Mesenchymal stem cell (in vitro differentiated cells and primary cell): Measurements from ENCODE around the gene DNAL1.

Source experiments
- DNase-seq: peaks from one replicate; pipeline ENCODE4 v3.0.0-alpha.2; 2013
- H2AFZ ChIP-seq: one replicate; pipeline ENCODE4 v1.6.1; 2013; ENCODE audit warnings: low read depth, mild to moderate bottlenecking, control low read depth, inconsistent platforms, low read length, moderate library complexity
- H2AK5ac ChIP-seq: 2 replicates; pipeline ENCODE4 v1.6.1; 2013; ENCODE audit warnings: low read length, moderate library complexity, mild to moderate bottlenecking, inconsistent platforms; ENCODE audit not compliant: severe bottlenecking
- H2BK120ac ChIP-seq: one replicate; pipeline ENCODE4 v1.6.1; 2013; ENCODE audit warnings: low read depth, mild to moderate bottlenecking, inconsistent platforms, low read length, moderate library complexity
- H2BK12ac ChIP-seq, 2 experiments: one replicate each; pipeline ENCODE4 v1.6.1; 2013; ENCODE audit warnings: inconsistent platforms in 2 of 2, low read length in 2 of 2, mild to moderate bottlenecking in 2 of 2, moderate library complexity in 2 of 2, control low read depth in 1 of 2
- H2BK15ac ChIP-seq: one replicate; pipeline ENCODE4 v1.6.1; 2013; ENCODE audit warnings: mild to moderate bottlenecking, low read depth, inconsistent platforms; ENCODE audit not compliant: poor library complexity, severe bottlenecking
- H2BK5ac ChIP-seq: 2 replicates; pipeline ENCODE4 v1.6.1; 2013; ENCODE audit warnings: low read depth, mild to moderate bottlenecking, low read length, control low read depth, inconsistent platforms; ENCODE audit not compliant: poor library complexity, severe bottlenecking
- H3K14ac ChIP-seq, 2 experiments: one replicate each; pipeline ENCODE4 v1.6.1; 2013; ENCODE audit warnings: inconsistent platforms in 2 of 2, low read length in 2 of 2, control low read depth in 1 of 2, mild to moderate bottlenecking in 1 of 2, moderate library complexity in 1 of 2
- H3K18ac ChIP-seq, 2 experiments: one replicate each; pipeline ENCODE4 v1.6.1; 2013; ENCODE audit warnings: inconsistent platforms in 2 of 2, low read length in 2 of 2, control low read depth in 1 of 2, low read depth in 1 of 2, mild to moderate bottlenecking in 1 of 2
- H3K23ac ChIP-seq, 2 experiments: one replicate each; pipeline ENCODE4 v1.6.1; 2013; ENCODE audit warnings: inconsistent platforms in 2 of 2, low read length in 2 of 2, mild to moderate bottlenecking in 2 of 2, moderate library complexity in 2 of 2, control low read depth in 1 of 2
- H3K27ac ChIP-seq: 2 replicates; pipeline ENCODE4 v1.5.1; 2013; ENCODE audit warnings: mild to moderate bottlenecking, moderate library complexity, low read length, control low read depth, inconsistent platforms; ENCODE audit not compliant: poor library complexity, severe bottlenecking
- H3K27me3 ChIP-seq, 2 experiments: 2 replicates each; pipeline versions ENCODE4 v1.6.1 to v1.7.0; 2013; ENCODE audit warnings: low read length in 2 of 2, mild to moderate bottlenecking in 2 of 2, moderate library complexity in 2 of 2, control low read depth in 1 of 2, inconsistent platforms in 1 of 2; ENCODE audit not compliant: control insufficient read depth in 1 of 2, insufficient read depth in 1 of 2
- H3K36me3 ChIP-seq, 2 experiments: 2 replicates each; pipeline versions ENCODE4 v1.6.1 to v1.7.0; 2013; ENCODE audit warnings: low read length in 2 of 2, control low read depth in 1 of 2, inconsistent platforms in 1 of 2, low read depth in 1 of 2, mild to moderate bottlenecking in 1 of 2; ENCODE audit not compliant: insufficient read depth in 2 of 2, control insufficient read depth in 1 of 2
- H3K4ac ChIP-seq, 2 experiments: one replicate each; pipeline ENCODE4 v1.6.1; 2013; ENCODE audit warnings: inconsistent platforms in 2 of 2, low read length in 2 of 2, mild to moderate bottlenecking in 2 of 2, moderate library complexity in 2 of 2, control low read depth in 1 of 2, low read depth in 1 of 2
- H3K4me1 ChIP-seq: 2 replicates; pipeline ENCODE4 v1.6.1; 2013; ENCODE audit warnings: low read depth, low read length, control low read depth; ENCODE audit not compliant: control insufficient read depth, insufficient read depth
- H3K4me2 ChIP-seq: 2 replicates; pipeline ENCODE4 v1.6.1; 2013; ENCODE audit warnings: low read length, mild to moderate bottlenecking, inconsistent platforms; ENCODE audit not compliant: poor library complexity, severe bottlenecking
- H3K4me3 ChIP-seq, 2 experiments: 2 replicates each; pipeline versions ENCODE4 v1.5.1 to v1.7.0; 2013; ENCODE audit warnings: low read length in 2 of 2, mild to moderate bottlenecking in 2 of 2, control low read depth in 1 of 2, low read depth in 1 of 2; ENCODE audit not compliant: insufficient read depth in 1 of 2
- H3K79me1 ChIP-seq: replicated peaks from 2 replicates; pipeline ENCODE4 v1.6.1; 2013; ENCODE audit warnings: mild to moderate bottlenecking, control low read depth, low read length, inconsistent platforms; ENCODE audit not compliant: poor library complexity, severe bottlenecking
- H3K9ac ChIP-seq: 2 replicates; pipeline ENCODE4 v1.7.0; 2013; ENCODE audit warnings: mild to moderate bottlenecking, low read length, moderate library complexity
- H3K9me3 ChIP-seq: 2 replicates; pipeline ENCODE4 v1.7.0; 2013; ENCODE audit warnings: mild to moderate bottlenecking, low read length; ENCODE audit not compliant: control insufficient read depth
- H4K8ac ChIP-seq: one replicate; pipeline ENCODE4 v1.6.1; 2013; ENCODE audit warnings: inconsistent platforms, mild to moderate bottlenecking, low read length, moderate library complexity
- H4K91ac ChIP-seq: one replicate; pipeline ENCODE4 v1.6.1; 2013; ENCODE audit warnings: mild to moderate bottlenecking, low read length, inconsistent platforms
- WGBS: methylation state at CpG from one replicate; pipeline ENCODE4 v1.1.7; 2013; ENCODE audit warnings: mixed read lengths; 5-methylcytosine and 5-hydroxymethylcytosine counted together

The DNAL1 gene

GRCh38 chr14:73719791-73720190 is 75.0 kb downstream of the DNAL1 start:
- no peak overlapping the region for H3K4me3 ChIP-seq
- no peak overlapping the region for H2BK12ac ChIP-seq
- H3K27me3 ChIP-seq = no peaks in the 10 kb centered on the region

DNA sequence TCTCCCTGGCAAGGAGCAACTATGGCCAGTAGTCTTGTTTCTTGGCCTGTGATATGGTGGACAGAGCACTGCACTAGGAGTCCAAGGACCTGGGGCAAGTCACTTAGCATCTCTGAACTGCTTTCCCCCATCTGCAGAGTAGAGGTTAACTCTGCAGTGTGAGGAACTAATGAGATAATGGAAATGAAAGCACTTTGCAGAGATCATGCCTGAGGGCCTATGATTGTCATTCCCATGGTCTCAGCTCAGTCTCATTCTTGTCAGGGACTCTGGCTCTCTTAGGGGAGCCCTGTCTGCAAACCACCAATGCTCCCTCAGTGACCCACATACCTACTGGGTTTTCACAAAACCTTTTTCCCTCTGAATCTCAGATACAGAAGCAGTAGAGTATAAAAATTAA is 75.8 kb downstream of the DNAL1 start:
- Histone ChIP-seq H3K18ac (no peak overlapping the region), H2BK5ac (no peak overlapping the region), H3K4ac (no peak overlapping the region), H3K9me3 (no peaks in the 10 kb centered on the region), H2BK12ac (no peak overlapping the region), H3K79me1 (peaks cover 29% of the 10 kb centered on the region), H3K4me1 (peaks cover 41% of the 10 kb centered on the region), H3K36me3 (peaks cover 61 to 75% of the 10 kb centered on the region in 2 experiments), H2AFZ (no peak overlapping the region), H4K91ac (no peak overlapping the region), H4K8ac (no peak overlapping the region), H3K4me3 (no peak overlapping the region), H2AK5ac (no peak overlapping the region), H3K27ac (no peak overlapping the region), H3K14ac (no peak overlapping the region), H3K4me2 (no peak overlapping the region), H2BK120ac (no peak overlapping the region), H3K9ac (no peak overlapping the region), H3K27me3 (no peaks in the 10 kb centered on the region), H3K23ac (no peak overlapping the region), H2BK15ac (no peak overlapping the region)
- DNase-seq = no peak

More at GRCh38 chr14:73719791-73720190, 75.0 kb downstream of the DNAL1 start:
- no peak overlapping the region for H3K23ac ChIP-seq
- no peak overlapping the region for H3K18ac ChIP-seq
- H4K8ac ChIP-seq = no peak overlapping the region
- H3K14ac ChIP-seq = no peak overlapping the region
- no peak overlapping the region for H2BK120ac ChIP-seq
- 75% methylated on average over 7 of the region's 8 CpGs for WGBS
- H3K4me2 ChIP-seq = no peak overlapping the region
- DNase-seq = no peak
- peak overlapping the region; percentile 43 for H4K91ac ChIP-seq
- H3K9me3 ChIP-seq = no peaks in the 10 kb centered on the region
- no peak overlapping the region for H3K27ac ChIP-seq
- H2BK5ac ChIP-seq = no peak overlapping the region
- H2BK15ac ChIP-seq = no peak overlapping the region
- H2AK5ac ChIP-seq = no peak overlapping the region
- peaks cover 54 to 72% of the 10 kb centered on the region in 2 experiments for H3K36me3 ChIP-seq
- H3K9ac ChIP-seq = no peak overlapping the region
- H3K4ac ChIP-seq = no peak overlapping the region
- H3K4me1 ChIP-seq = peaks cover 33% of the 10 kb centered on the region
- H2AFZ ChIP-seq = no peak overlapping the region
- H3K79me1 ChIP-seq = peaks cover 29% of the 10 kb centered on the region

DNA sequence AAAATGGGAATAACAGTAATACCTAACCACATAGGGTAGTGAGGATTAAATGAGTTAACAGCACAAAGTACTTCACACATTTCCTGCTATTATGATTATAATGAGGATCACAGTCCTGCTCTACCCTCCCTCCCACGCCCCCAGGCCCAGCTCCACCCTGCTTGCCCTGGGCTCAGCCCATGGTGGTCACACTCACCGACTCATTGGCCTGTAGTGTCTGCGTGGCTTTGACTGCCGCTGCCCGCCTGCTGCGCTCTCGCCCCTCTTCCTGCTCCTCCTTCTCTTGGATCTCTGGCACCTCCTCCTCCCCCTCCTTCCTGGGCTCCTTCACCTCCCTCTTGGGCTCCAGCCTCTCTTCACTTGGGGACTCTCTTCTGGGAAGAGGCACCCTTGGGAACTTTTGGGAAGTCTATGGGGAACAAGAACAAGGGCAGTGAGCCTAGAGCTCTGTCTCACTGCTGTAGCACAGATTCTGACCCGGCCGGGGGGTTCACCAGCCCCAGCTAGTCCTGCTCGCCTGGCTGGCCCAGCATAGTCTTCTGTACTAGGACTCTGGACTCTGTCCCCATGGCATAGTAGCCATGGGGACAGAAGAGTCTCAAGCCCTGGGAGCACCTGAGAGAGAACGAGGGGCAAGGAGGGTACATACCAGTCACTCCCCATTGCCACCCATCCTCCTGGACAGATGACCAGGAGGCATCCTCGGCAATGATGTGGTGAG is 76.5 kb downstream of the DNAL1 start:
- H2BK12ac ChIP-seq = no peak overlapping the region
- peak overlapping the region; percentile 68 for H4K8ac ChIP-seq
- H3K27ac ChIP-seq = no peak overlapping the region
- H2BK120ac ChIP-seq = no peak overlapping the region
- 89% methylated on average over 12 of the region's 12 CpGs for WGBS
- no peak overlapping the region for H2BK5ac ChIP-seq
- H3K4ac ChIP-seq = no peak overlapping the region
- no peak overlapping the region for H3K14ac ChIP-seq
- peaks cover 65 to 73% of the 10 kb centered on the region in 2 experiments for H3K36me3 ChIP-seq
- H2AFZ ChIP-seq = no peak overlapping the region
- H3K4me3 ChIP-seq = no peak overlapping the region
- no peak overlapping the region for H2AK5ac ChIP-seq
- no peak overlapping the region for H3K4me2 ChIP-seq
- H3K9ac ChIP-seq = no peak overlapping the region
- H3K18ac ChIP-seq = peak overlapping the region; percentile 46 to 61
- peaks cover 31% of the 10 kb centered on the region for H3K79me1 ChIP-seq
- no peaks in the 10 kb centered on the region for H3K27me3 ChIP-seq
- no peak overlapping the region for H4K91ac ChIP-seq
- H3K23ac ChIP-seq = no peak overlapping the region
- no peak for DNase-seq
- H3K9me3 ChIP-seq = no peaks in the 10 kb centered on the region
- H2BK15ac ChIP-seq = no peak overlapping the region
- peaks cover 47% of the 10 kb centered on the region for H3K4me1 ChIP-seq

DNA sequence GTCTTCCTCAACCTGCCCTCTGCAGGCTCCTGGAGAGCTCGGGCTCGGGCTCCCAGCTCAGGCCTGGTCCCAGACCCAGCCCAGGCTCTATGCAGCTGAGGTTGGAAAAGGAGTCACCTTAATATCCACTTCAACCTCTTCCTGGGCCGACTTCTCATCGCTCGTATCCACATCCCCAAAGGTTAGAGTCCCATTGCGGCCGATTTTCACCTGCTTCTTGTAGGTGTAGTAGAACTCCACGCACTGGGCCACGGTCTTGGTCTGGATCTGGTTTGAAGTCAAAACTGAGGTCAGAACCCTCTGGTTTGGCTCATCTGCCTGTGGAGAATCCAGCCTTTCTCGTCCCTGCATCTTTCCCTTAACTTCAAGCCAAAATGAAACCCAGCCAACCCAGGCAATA is 77.8 kb downstream of the DNAL1 start:
- H3K4me1 ChIP-seq = peaks cover 57% of the 10 kb centered on the region
- peak overlapping the region; percentile 16 for H4K91ac ChIP-seq
- H3K9me3 ChIP-seq = no peaks in the 10 kb centered on the region
- peak overlapping the region; percentile 91 for H3K9ac ChIP-seq
- H4K8ac ChIP-seq = peak overlapping the region; percentile 19
- H3K4me2 ChIP-seq = no peak overlapping the region
- H2BK15ac ChIP-seq = no peak overlapping the region
- H3K18ac ChIP-seq = no peak overlapping the region
- H2BK5ac ChIP-seq = no peak overlapping the region
- H2BK120ac ChIP-seq = peak overlapping the region; percentile 11
- DNase-seq = no peak
- no peak overlapping the region for H3K4ac ChIP-seq
- WGBS = 99% methylated on average over 10 of the region's 10 CpGs
- H3K79me1 ChIP-seq = peaks cover 34% of the 10 kb centered on the region
- no peak overlapping the region for H2AFZ ChIP-seq
- H2BK12ac ChIP-seq = no peak overlapping the region
- H3K27ac ChIP-seq = peak overlapping the region; percentile 97
- H3K36me3 ChIP-seq = peaks cover 74 to 76% of the 10 kb centered on the region in 2 experiments
- no peaks in the 10 kb centered on the region for H3K27me3 ChIP-seq
- peak overlapping the region; percentile 89 for H2AK5ac ChIP-seq
- no peak overlapping the region for H3K14ac ChIP-seq
- no peak overlapping the region for H3K23ac ChIP-seq
- H3K4me3 ChIP-seq = no peak overlapping the region
